ENCODE measurements around the gene CAMK1. TPM values are rescaled to one million over a fixed set of nuclear protein-coding genes. Genes with fewer than 3 reads are reported as not detected.

CAMK1 gene
- total RNA-seq, 1 experiment from 2014 or later: 9.7 TPM

DNA sequence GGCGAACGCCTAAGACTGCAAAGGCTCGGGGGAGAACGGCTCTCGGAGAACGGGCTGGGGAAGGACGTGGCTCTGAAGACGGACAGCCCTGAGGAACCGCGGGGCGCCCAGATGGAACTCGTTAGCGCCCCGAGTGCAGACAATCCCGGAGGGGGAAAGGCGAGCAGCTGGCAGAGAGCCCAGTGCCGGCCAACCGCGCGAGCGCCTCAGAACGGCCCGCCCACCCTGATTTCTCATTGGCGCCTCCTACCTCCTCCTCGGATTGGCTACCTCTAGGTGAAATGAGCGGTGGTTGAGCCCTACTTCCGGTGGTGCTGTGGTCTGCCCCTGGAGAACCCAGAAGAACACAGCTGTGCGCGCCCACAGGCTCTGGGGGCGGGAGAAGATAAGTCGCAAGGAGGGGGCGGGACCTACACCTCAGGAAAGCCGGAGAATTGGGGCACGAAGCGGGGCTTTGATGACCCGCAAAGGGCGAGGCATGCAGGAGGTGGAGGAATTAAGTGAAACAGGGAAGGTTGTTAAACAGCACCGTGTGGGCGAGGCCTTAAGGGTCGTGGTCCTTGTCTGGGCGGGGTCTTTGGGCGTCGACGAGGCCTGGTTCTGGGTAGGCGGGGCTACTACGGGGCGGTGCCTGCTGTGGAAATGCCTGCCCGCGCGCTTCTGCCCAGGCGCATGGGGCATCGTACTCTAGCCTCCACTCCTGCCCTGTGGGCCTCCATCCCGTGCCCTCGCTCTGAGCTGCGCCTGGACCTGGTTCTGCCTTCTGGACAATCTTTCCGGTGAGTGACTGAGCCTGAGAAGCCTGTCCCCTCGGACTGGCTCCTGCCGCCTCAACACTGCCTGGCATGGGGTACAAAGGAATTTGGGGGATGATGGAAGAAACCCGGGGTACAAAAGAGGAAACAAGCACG is 19.8 kb downstream of the CAMK1 start, which contains the start of gene OGG1:
TSS of gene OGG1 (plus strand) at position 308 of the 911 bp plus-strand sequence. CDS start at position 643, 335 bp downstream.
- peak; percentile 98 for ATAC-seq
- CTCF ChIA-PET: interaction anchor here (1.0 kb wide), 1 partner anchor 23 kb away, joined by 3 read pairs; no protein-coding TSS in a partner anchor

GRCh38 chr3:9749296-9749644 is 20.5 kb downstream of the CAMK1 start:
- no peaks in the 10 kb centered on the region for H3K27me3 ChIP-seq (ENCODE audit: control insufficient read depth, insufficient read depth, low read length)
- peak; percentile 58 for ATAC-seq
- in situ Hi-C loops (cut with HindIII; ENCODE audit: low pct_unique_long_range_greater_than_20kb, low sequenced_read_pairs): no loop called here
- no peaks in the 10 kb centered on the region for H3K9me3 ChIP-seq (ENCODE audit: control insufficient read depth, insufficient read depth, low read depth, low read length)
- H3K4me1 ChIP-seq (ENCODE audit: control insufficient read depth, insufficient read depth, low read length): peaks cover 7% of the 10 kb centered on the region; the same call in 1 of the 2 replicates
- no peak for DNase-seq (ENCODE audit: low read depth, low spot score)
- no TSS peak for BruUV-seq (replicated peaks)
- peaks cover 2% of the 10 kb centered on the region for H3K36me3 ChIP-seq (ENCODE audit: control insufficient read depth, insufficient read depth, low read length)
- intact Hi-C loops (cut with micrococcal nuclease; ENCODE audit: unreplicated experiment): no loop called here
- H3K4me3 ChIP-seq (ENCODE audit: low read depth in 2 of 2, low read length in 2 of 2): peak overlapping the region; percentile 90 to 91
- ChIA-PET POLR2A (interaction anchor here (0.5 to 0.9 kb wide), 3 partner anchors 12 to 865 kb away, joined by 3 to 10 read pairs (median 4); partner anchors contain the start of gene ARPC4), CTCF (interaction anchor here (1.0 kb wide), 1 partner anchor 22 kb away, joined by 3 read pairs; no protein-coding TSS in a partner anchor)
- TF ChIP-seq SIN3A (IDR thresholded peaks at IDR 0.05; ENCODE audit: borderline replicate concordance, insufficient read depth, low read depth, low read length): no peak
- no peak for TF ChIP-seq POLR2AphosphoS5 (IDR thresholded peaks at IDR 0.05; ENCODE audit: low read depth, low read length)
- TF ChIP-seq, protein P1, sequence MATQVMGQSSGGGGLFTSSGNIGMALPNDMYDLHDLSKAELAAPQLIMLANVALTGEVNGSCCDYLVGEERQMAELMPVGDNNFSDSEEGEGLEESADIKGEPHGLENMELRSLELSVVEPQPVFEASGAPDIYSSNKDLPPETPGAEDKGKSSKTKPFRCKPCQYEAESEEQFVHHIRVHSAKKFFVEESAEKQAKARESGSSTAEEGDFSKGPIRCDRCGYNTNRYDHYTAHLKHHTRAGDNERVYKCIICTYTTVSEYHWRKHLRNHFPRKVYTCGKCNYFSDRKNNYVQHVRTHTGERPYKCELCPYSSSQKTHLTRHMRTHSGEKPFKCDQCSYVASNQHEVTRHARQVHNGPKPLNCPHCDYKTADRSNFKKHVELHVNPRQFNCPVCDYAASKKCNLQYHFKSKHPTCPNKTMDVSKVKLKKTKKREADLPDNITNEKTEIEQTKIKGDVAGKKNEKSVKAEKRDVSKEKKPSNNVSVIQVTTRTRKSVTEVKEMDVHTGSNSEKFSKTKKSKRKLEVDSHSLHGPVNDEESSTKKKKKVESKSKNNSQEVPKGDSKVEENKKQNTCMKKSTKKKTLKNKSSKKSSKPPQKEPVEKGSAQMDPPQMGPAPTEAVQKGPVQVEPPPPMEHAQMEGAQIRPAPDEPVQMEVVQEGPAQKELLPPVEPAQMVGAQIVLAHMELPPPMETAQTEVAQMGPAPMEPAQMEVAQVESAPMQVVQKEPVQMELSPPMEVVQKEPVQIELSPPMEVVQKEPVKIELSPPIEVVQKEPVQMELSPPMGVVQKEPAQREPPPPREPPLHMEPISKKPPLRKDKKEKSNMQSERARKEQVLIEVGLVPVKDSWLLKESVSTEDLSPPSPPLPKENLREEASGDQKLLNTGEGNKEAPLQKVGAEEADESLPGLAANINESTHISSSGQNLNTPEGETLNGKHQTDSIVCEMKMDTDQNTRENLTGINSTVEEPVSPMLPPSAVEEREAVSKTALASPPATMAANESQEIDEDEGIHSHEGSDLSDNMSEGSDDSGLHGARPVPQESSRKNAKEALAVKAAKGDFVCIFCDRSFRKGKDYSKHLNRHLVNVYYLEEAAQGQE (IDR thresholded peaks at IDR 0.05; ENCODE audit: insufficient read depth in 1 of 2, low read depth in 2 of 2, low read length in 1 of 2): no peak
- TF ChIP-seq TCF7L2 (IDR thresholded peaks at IDR 0.05; ENCODE audit: low read depth, low read length): no peak
- no peak for TF ChIP-seq CTCF (IDR thresholded peaks at IDR 0.05)
- peak overlapping the region; percentile 88 for H3K27ac ChIP-seq (ENCODE audit: low read length)

More for the DNA sequence above, 19.8 kb downstream of the CAMK1 start, which contains the start of gene OGG1:
- peaks cover 7% of the 10 kb centered on the region; the same call in 1 of the 2 replicates for H3K4me1 ChIP-seq (ENCODE audit: control insufficient read depth, insufficient read depth, low read length)
- in situ Hi-C loops (cut with HindIII; ENCODE audit: low pct_unique_long_range_greater_than_20kb, low sequenced_read_pairs) (no loop called here), intact Hi-C loops (cut with micrococcal nuclease; ENCODE audit: unreplicated experiment) (no loop called here)
- POLR2A ChIA-PET: interaction anchor here (0.5 to 0.6 kb wide), 2 partner anchors 13 to 864 kb away, joined by 4 to 10 read pairs; no protein-coding TSS in a partner anchor
- TF ChIP-seq POLR2AphosphoS5 (IDR thresholded peaks at IDR 0.05; ENCODE audit: low read depth, low read length) (no peak; the same call in none of the 2 replicates), SIN3A (IDR thresholded peaks at IDR 0.05; ENCODE audit: borderline replicate concordance, insufficient read depth, low read depth, low read length) (0 out of 2 replicates have a peak, but pooled peaks have one; percentile 29), TCF7L2 (IDR thresholded peaks at IDR 0.05; ENCODE audit: low read depth, low read length) (peak; percentile 62)
- H3K36me3 ChIP-seq (ENCODE audit: control insufficient read depth, insufficient read depth, low read length): peaks cover 2% of the 10 kb centered on the region
- H3K27ac ChIP-seq (ENCODE audit: low read length): peak within 1 kb of the TSS; percentile 88
- no peaks in the 10 kb centered on the region for H3K9me3 ChIP-seq (ENCODE audit: control insufficient read depth, insufficient read depth, low read depth, low read length)
- H3K4me3 ChIP-seq (ENCODE audit: low read depth in 2 of 2, low read length in 2 of 2): peak within 1 kb of the TSS; percentile 90 to 91
- BruUV-seq (replicated peaks): TSS peak; percentile 80
- DNase-seq (ENCODE audit: low read depth, low spot score): peak; percentile 85
- H3K27me3 ChIP-seq (ENCODE audit: control insufficient read depth, insufficient read depth, low read length): no peaks in the 10 kb centered on the region

Data from Panc1 (cell line).